A549 (cell line): Measurements from ENCODE around the gene GNG7. TPM values are rescaled to one million over a fixed set of nuclear protein-coding genes. Genes with fewer than 3 reads are reported as not detected.

Experiments used
- ATAC-seq, 2 experiments: fragments of 200-7000 bp in 1 of 2; fragments of >200 bp in 1 of 2; cut with Nextera tagmentation in 1 of 2; cut with Tn5 transposase in 1 of 2; 3 replicates each; pipeline versions ENCODE4 v1.8.0 to v1.9.1; 2018 to 2020; ENCODE audit warnings: mild to moderate bottlenecking in 1 of 2, moderate library complexity in 1 of 2
- CTCF ChIA-PET: fragments of 300-600 bp; sonication (Branson Sonifier 250); formaldehyde crosslinking; extraction: SDS; loops from one replicate; lab custom pipeline; 2021; ENCODE audit warnings: antibody characterized with exemption, inconsistent platforms; lab: Yijun Ruan, JAX
- POLR2A ChIA-PET: fragments of 350-600 bp; formaldehyde crosslinking; extraction: SDS; loops from one replicate; lab custom pipeline; 2021; ENCODE audit warnings: antibody characterized with exemption, inconsistent platforms; lab: Yijun Ruan, JAX
- DNase-seq, 2 experiments: peaks; one replicate each; pipeline versions ENCODE4 v3.0.0 to v3.0.0-alpha.2; 2011 to 2016; ENCODE audit warnings: low read depth in 1 of 2, low spot score in 1 of 2
- FAIRE-seq: peaks from 2 replicates; lab custom pipeline; 2011; peaks lifted over from hg19 to GRCh38; lab: Jason Lieb, UNC
- H3K27ac ChIP-seq, 2 experiments: fragments of >200 bp; sonication (Bioruptor Twin); formaldehyde crosslinking; 3 replicates each; pipeline ENCODE4 v1.5.1; 2016 to 2017
- H3K4me1 ChIP-seq: fragments of >200 bp; sonication (Bioruptor Twin); formaldehyde crosslinking; 3 replicates; pipeline ENCODE4 v1.6.1; 2016
- H3K4me2 ChIP-seq: fragments of >200 bp; sonication (Bioruptor Twin); formaldehyde crosslinking; 3 replicates; pipeline ENCODE4 v1.6.1; 2016
- H3K4me3 ChIP-seq: fragments of >200 bp; sonication (Bioruptor Twin); formaldehyde crosslinking; 3 replicates; pipeline ENCODE4 v1.5.1; 2016
- H3K9me3 ChIP-seq: fragments of >200 bp; sonication (Bioruptor Twin); formaldehyde crosslinking; 3 replicates; pipeline ENCODE4 v1.6.1; 2016
- BHLHE40 ChIP-seq: IDR thresholded peaks from 2 replicates; pipeline ENCODE4 v1.6.1; 2012; ENCODE audit warnings: low read depth, low read length, inconsistent platforms
- CBX2 ChIP-seq: fragments of 200-600 bp; sonication (generic); IDR thresholded peaks from 2 replicates; pipeline ENCODE4 v1.6.1; 2016; ENCODE audit warnings: low read depth, mild to moderate bottlenecking, borderline replicate concordance
- EHF ChIP-seq: fragments of 250-450 bp; sonication (Bioruptor Pico); IDR thresholded peaks from 2 replicates; pipeline ENCODE4 v1.5.0; 2020; ENCODE audit warnings: mild to moderate bottlenecking
- FOXS1 ChIP-seq: fragments of 250-450 bp; sonication (Bioruptor Pico); IDR thresholded peaks from 2 replicates; pipeline ENCODE4 v1.5.0; 2020; ENCODE audit warnings: mild to moderate bottlenecking, moderate library complexity
- GATA3 ChIP-seq: IDR thresholded peaks from 2 replicates; pipeline ENCODE4 v1.6.1; 2012; ENCODE audit warnings: borderline replicate concordance
- HEYL ChIP-seq: fragments of 250-450 bp; sonication (Bioruptor Pico); IDR thresholded peaks from 2 replicates; pipeline ENCODE4 v1.8.0; 2021; ENCODE audit warnings: mild to moderate bottlenecking, moderate library complexity
- HOXA7 ChIP-seq: fragments of 250-450 bp; sonication (Bioruptor Pico); IDR thresholded peaks from 2 replicates; pipeline ENCODE4 v1.5.0; 2020; ENCODE audit warnings: mild to moderate bottlenecking, moderate library complexity
- JUN ChIP-seq, 2 experiments: fragments of >200 bp; sonication (Bioruptor Twin); formaldehyde crosslinking; IDR thresholded peaks; 2 replicates in 1 of 2; 3 replicates in 1 of 2; pipeline ENCODE4 v1.6.1; 2016 to 2017
- KDM5A ChIP-seq: fragments of 200-600 bp; sonication (generic); IDR thresholded peaks from 2 replicates; pipeline ENCODE4 v1.6.1; 2016; ENCODE audit warnings: antibody characterized with exemption, mild to moderate bottlenecking
- MAZ ChIP-seq: fragments of 150-350 bp; IDR thresholded peaks from 2 replicates; pipeline ENCODE4 v1.6.1; 2014; ENCODE audit warnings: antibody characterized with exemption, low read depth, low read length, borderline replicate concordance
- MYC ChIP-seq: IDR thresholded peaks from 2 replicates; pipeline ENCODE4 v1.6.1; 2012; ENCODE audit warnings: mild to moderate bottlenecking, inconsistent platforms, low read length, improper control_type of control experiment, borderline replicate concordance
- SREBF2 ChIP-seq: fragments of 450-650 bp; IDR thresholded peaks from 2 replicates; pipeline ENCODE4 v1.6.1; 2014; ENCODE audit warnings: mild to moderate bottlenecking, moderate library complexity
- ZFP36 ChIP-seq: fragments of 450-650 bp; IDR thresholded peaks from 2 replicates; pipeline ENCODE4 v1.6.1; 2014; ENCODE audit warnings: borderline replicate concordance; ENCODE audit not compliant: partially characterized antibody
- ZNF302 ChIP-seq: fragments of 250-450 bp; sonication (Bioruptor Pico); IDR thresholded peaks from 2 replicates; pipeline ENCODE4 v1.9.0; 2021; ENCODE audit warnings: inconsistent platforms, mild to moderate bottlenecking, moderate library complexity
- WGBS: methylation state at CpG from one replicate; pipeline ENCODE4 v1.1.6; 2017; ENCODE audit errors: missing lambda C conversion rate; 5-methylcytosine and 5-hydroxymethylcytosine counted together
- polyA plus RNA-seq, 4 experiments: library from polyadenylated mRNA; depleted of rRNA in 3 of 4; stranded (reverse); fragments of >200 nt; fragmentation: RNase III in 1 of 4; extraction: RNeasy Plus Mini Kit Qiagen cat#74134 plus additional on column Dnase treatment in 1 of 4; gene quantifications; 2 replicates in 3 of 4; 3 replicates in 1 of 4; pipeline ENCODE4 v1.2.3, GENCODE V29; 2011 to 2017
- TF ChIP-seq, protein P1 (sequence below): IDR thresholded peaks from 2 replicates; pipeline ENCODE4 v1.6.1; 2012
- TF ChIP-seq, protein P2 (sequence below): fragments of 250-450 bp; sonication (Bioruptor Pico); IDR thresholded peaks from 2 replicates; pipeline ENCODE4 v1.5.0; 2021; ENCODE audit warnings: mild to moderate bottlenecking, moderate library complexity, borderline replicate concordance
- TF ChIP-seq, protein P3 (sequence below): IDR thresholded peaks from 2 replicates; pipeline ENCODE4 v1.6.1; 2012; ENCODE audit warnings: low read depth, borderline replicate concordance
- TF ChIP-seq, protein P4 (sequence below): fragments of 200-600 bp; sonication (generic); IDR thresholded peaks from 2 replicates; pipeline ENCODE4 v1.6.1; 2016; ENCODE audit warnings: antibody characterized with exemption, mild to moderate bottlenecking, moderate library complexity
- TF ChIP-seq, protein P5 (sequence below): fragments of >200 bp; sonication (Bioruptor Twin); formaldehyde crosslinking; IDR thresholded peaks from 3 replicates; pipeline ENCODE4 v1.5.1; 2016

Gene GNG7
- polyA plus RNA-seq, 2 of the 4 experiments (the other 2 are of a cell fraction): 0.06 to 0.08 TPM

DNA sequence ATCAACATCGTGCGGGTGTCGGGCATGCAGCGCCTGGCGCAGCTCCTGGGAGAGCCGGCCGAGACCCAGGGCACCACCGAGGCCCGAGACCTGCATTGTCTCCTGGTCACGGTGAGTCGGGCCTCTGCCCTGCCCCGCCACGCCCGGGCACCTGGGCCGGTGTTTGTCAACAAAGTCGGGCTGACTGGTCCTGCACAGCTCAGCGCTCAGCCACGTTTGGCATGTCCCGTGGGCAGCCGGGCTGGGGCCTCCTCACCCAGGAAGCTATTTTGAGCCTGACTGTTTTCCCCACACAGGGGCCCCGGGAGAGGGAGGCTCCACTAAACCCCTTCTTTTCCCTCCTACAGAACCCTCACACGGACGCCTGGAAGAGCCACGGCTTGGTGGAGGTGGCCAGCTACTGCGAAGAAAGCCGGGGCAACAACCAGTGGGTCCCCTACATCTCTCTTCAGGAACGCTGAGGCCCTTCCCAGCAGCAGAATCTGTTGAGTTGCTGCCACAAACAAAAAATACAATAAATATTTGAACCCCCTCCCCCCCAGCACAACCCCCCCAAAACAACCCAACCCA, 225.3 kb downstream of the GNG7 start:
- DNase-seq: no peak
- WGBS: 3% methylated on average over 23 of the region's 27 CpGs
- Histone ChIP-seq H3K4me2 (peak overlapping the region; percentile 98), H3K4me1 (peaks cover 9% of the 10 kb centered on the region), H3K4me3 (peak overlapping the region; percentile 95), H3K27ac (peak overlapping the region; percentile 93 to 99), H3K9me3 (no peaks in the 10 kb centered on the region)
- no peak for TF ChIP-seq HEYL (CRISPR knock-in tag)
- peak in 1 of 2 experiments; percentile 1; a peak in 2 of 6 replicates for ATAC-seq
- no peak for FAIRE-seq
- ChIA-PET POLR2A (interaction anchor here (0.7 to 5.2 kb wide), 28 partner anchors 11 to 579 kb away, joined by 3 to 211 read pairs (median 12); partner anchors contain the start of gene LMNB2), CTCF (interaction anchor here (0.9 to 10.5 kb wide), 12 partner anchors 15 to 160 kb away, joined by 3 to 156 read pairs (median 5); no protein-coding TSS in a partner anchor)

DNA sequence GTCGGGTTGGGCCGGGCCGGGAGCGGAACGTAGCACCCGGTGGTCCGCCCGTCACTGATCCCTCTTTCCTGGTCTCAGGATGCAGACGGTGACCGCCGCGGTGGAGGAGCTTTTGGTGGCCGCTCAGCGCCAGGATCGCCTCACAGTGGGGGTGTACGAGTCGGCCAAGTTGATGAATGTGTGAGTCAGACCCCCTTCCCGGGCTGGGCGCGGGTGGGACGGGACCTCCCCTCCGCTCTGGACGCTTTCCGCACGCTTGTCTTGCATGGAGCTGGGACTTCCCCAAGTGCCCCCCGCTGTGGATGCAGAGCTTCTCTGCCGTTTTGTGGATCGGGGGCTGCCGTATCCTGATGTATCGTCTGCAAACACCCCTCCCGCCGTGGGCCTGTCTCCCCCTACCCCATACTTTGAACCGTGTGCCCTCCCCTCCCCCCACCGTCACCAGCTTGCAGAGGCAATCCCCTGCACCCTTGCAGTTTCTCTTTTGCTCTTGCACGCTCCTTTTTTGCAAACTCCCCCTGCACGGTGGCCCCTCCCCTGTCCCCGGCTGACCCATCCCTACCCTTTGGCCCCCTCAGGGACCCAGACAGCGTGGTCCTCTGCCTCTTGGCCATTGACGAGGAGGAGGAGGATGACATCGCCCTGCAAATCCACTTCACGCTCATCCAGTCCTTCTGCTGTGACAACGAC, 225.9 kb downstream of the GNG7 start:
- Histone ChIP-seq H3K4me2 (peak overlapping the region; percentile 98), H3K4me1 (peaks cover 9% of the 10 kb centered on the region), H3K9me3 (no peaks in the 10 kb centered on the region), H3K27ac (peak overlapping the region; percentile 93 to 99), H3K4me3 (peak overlapping the region; percentile 95)
- 6% methylated on average over 6 of the region's 42 CpGs for WGBS
- TF ChIP-seq GATA3 (no peak), FOXS1 (no peak), MYC (no peak), ZNF302 (CRISPR knock-in tag) (no peak), BHLHE40 (no peak), EHF (CRISPR knock-in tag) (no peak), ZFP36 (no peak), SREBF2 (no peak), KDM5A (no peak), JUN (IDR thresholded peaks at IDR 0.05) (no peak)
- TF ChIP-seq, protein P1, sequence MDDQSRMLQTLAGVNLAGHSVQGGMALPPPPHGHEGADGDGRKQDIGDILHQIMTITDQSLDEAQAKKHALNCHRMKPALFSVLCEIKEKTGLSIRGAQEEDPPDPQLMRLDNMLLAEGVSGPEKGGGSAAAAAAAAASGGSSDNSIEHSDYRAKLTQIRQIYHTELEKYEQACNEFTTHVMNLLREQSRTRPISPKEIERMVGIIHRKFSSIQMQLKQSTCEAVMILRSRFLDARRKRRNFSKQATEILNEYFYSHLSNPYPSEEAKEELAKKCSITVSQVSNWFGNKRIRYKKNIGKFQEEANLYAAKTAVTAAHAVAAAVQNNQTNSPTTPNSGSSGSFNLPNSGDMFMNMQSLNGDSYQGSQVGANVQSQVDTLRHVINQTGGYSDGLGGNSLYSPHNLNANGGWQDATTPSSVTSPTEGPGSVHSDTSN: no peak
- TF ChIP-seq, protein P2, sequence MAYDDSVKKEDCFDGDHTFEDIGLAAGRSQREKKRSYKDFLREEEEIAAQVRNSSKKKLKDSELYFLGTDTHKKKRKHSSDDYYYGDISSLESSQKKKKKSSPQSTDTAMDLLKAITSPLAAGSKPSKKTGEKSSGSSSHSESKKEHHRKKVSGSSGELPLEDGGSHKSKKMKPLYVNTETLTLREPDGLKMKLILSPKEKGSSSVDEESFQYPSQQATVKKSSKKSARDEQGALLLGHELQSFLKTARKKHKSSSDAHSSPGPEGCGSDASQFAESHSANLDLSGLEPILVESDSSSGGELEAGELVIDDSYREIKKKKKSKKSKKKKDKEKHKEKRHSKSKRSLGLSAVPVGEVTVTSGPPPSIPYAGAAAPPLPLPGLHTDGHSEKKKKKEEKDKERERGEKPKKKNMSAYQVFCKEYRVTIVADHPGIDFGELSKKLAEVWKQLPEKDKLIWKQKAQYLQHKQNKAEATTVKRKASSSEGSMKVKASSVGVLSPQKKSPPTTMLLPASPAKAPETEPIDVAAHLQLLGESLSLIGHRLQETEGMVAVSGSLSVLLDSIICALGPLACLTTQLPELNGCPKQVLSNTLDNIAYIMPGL (CRISPR knock-in tag): no peak
- TF ChIP-seq, protein P3, sequence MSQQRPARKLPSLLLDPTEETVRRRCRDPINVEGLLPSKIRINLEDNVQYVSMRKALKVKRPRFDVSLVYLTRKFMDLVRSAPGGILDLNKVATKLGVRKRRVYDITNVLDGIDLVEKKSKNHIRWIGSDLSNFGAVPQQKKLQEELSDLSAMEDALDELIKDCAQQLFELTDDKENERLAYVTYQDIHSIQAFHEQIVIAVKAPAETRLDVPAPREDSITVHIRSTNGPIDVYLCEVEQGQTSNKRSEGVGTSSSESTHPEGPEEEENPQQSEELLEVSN: no peak
- ChIA-PET CTCF (interaction anchor here (0.9 to 10.5 kb wide), 14 partner anchors 14 to 161 kb away, joined by 3 to 156 read pairs (median 5); no protein-coding TSS in a partner anchor), POLR2A (interaction anchor here (0.6 to 5.2 kb wide), 55 partner anchors 8 to 592 kb away, joined by 3 to 211 read pairs (median 6); partner anchors contain the start of genes ABHD17A, LMNB2, THOP1 and TIMM13)
- DNase-seq (peak in 1 of 2 experiments; percentile 57), ATAC-seq (peak; percentile 2 to 28; a peak in 5 of 6 replicates), FAIRE-seq (no peak)

DNA sequence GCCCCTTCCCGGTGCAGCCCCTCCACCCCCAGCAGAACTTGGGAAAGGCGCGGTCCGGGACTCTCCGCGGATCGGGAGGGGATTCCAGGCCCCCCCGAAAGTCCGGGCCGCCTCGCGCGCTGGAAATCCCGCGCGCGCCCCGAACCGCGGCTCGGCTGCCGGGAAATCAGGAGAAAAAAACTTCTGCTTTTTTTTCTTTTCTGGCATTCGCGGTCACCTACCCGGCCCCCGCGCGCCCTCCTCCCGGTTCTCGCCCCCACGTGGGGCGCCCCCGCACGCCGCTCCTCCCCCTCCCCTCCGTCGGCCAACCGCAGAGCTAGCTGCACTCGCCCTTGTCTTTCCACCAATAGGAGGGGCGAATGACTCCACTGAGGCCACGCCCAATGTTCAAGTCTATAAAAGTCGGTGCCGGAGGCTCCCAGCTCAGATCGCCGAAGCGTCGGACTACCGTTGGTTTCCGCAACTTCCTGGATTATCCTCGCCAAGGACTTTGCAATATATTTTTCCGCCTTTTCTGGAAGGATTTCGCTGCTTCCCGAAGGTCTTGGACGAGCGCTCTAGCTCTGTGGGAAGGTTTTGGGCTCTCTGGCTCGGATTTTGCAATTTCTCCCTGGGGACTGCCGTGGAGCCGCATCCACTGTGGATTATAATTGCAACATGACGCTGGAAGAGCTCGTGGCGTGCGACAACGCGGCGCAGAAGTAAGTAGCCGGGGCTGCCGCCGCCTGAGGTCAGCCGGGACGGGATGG, 226.6 kb downstream of the GNG7 start, which contains the start of gene GADD45B:
Gene GADD45B (plus strand): TSS at position 426 of the 749 bp plus-strand sequence. CDS start 232 bp downstream, at position 658.
- DNase-seq: peak; percentile 94 to 96
- peak within 1 kb of the TSS; percentile 93 to 99 for H3K27ac ChIP-seq
- H3K4me3 ChIP-seq: peak within 1 kb of the TSS; percentile 95
- CTCF ChIA-PET: interaction anchor here (0.6 to 10.5 kb wide), 13 partner anchors 8 to 161 kb away, joined by 3 to 156 read pairs (median 5); no protein-coding TSS in a partner anchor
- peak within 1 kb of the TSS; percentile 98 for H3K4me2 ChIP-seq
- WGBS: under 1% methylated on average over 12 of the region's 70 CpGs
- no peak for FAIRE-seq
- H3K9me3 ChIP-seq: no peaks in the 10 kb centered on the region
- peaks cover 9% of the 10 kb centered on the region for H3K4me1 ChIP-seq
- POLR2A ChIA-PET: interaction anchor here (0.6 to 5.2 kb wide), 64 partner anchors 9 to 1340 kb away, joined by 3 to 211 read pairs (median 6); partner anchors contain the start of genes ABHD17A, LMNB2, PLEKHJ1 and THOP1
- ATAC-seq: peak; percentile 41 to 65
- TF ChIP-seq MAZ (peak; percentile 44; the same call in 1 of the 2 replicates), HOXA7 (CRISPR knock-in tag) (peak; percentile 83), HEYL (CRISPR knock-in tag) (no peak), CBX2 (no peak)
- TF ChIP-seq, protein P4, sequence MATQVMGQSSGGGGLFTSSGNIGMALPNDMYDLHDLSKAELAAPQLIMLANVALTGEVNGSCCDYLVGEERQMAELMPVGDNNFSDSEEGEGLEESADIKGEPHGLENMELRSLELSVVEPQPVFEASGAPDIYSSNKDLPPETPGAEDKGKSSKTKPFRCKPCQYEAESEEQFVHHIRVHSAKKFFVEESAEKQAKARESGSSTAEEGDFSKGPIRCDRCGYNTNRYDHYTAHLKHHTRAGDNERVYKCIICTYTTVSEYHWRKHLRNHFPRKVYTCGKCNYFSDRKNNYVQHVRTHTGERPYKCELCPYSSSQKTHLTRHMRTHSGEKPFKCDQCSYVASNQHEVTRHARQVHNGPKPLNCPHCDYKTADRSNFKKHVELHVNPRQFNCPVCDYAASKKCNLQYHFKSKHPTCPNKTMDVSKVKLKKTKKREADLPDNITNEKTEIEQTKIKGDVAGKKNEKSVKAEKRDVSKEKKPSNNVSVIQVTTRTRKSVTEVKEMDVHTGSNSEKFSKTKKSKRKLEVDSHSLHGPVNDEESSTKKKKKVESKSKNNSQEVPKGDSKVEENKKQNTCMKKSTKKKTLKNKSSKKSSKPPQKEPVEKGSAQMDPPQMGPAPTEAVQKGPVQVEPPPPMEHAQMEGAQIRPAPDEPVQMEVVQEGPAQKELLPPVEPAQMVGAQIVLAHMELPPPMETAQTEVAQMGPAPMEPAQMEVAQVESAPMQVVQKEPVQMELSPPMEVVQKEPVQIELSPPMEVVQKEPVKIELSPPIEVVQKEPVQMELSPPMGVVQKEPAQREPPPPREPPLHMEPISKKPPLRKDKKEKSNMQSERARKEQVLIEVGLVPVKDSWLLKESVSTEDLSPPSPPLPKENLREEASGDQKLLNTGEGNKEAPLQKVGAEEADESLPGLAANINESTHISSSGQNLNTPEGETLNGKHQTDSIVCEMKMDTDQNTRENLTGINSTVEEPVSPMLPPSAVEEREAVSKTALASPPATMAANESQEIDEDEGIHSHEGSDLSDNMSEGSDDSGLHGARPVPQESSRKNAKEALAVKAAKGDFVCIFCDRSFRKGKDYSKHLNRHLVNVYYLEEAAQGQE: peak; percentile 57; the same call in 1 of the 2 replicates
- TF ChIP-seq, protein P5, sequence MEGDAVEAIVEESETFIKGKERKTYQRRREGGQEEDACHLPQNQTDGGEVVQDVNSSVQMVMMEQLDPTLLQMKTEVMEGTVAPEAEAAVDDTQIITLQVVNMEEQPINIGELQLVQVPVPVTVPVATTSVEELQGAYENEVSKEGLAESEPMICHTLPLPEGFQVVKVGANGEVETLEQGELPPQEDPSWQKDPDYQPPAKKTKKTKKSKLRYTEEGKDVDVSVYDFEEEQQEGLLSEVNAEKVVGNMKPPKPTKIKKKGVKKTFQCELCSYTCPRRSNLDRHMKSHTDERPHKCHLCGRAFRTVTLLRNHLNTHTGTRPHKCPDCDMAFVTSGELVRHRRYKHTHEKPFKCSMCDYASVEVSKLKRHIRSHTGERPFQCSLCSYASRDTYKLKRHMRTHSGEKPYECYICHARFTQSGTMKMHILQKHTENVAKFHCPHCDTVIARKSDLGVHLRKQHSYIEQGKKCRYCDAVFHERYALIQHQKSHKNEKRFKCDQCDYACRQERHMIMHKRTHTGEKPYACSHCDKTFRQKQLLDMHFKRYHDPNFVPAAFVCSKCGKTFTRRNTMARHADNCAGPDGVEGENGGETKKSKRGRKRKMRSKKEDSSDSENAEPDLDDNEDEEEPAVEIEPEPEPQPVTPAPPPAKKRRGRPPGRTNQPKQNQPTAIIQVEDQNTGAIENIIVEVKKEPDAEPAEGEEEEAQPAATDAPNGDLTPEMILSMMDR: no peak
